Psoas muscle (tissue), 8 donors: ENCODE measurements around the gene RSKR. TPM values are rescaled to one million over a fixed set of nuclear protein-coding genes. Genes with fewer than 3 reads are reported as not detected.

Experiments used
- ATAC-seq, 4 donors: fragments of 200-7000 bp; cut with Tn5 transposase; one replicate each; pipeline ENCODE4 v1.9.1; 2020; ENCODE audit warnings: moderate library complexity in 3 of 4, mild to moderate bottlenecking in 2 of 4
- DNase-seq, 2 donors: peaks; one replicate each; pipeline ENCODE4 v3.0.0-alpha.2; 2020
- H3K27ac ChIP-seq: fragments of 200-600 bp; one replicate; pipeline ENCODE4 v1.8.0; 2022
- H3K27me3 ChIP-seq, 3 donors: fragments of 200-600 bp in 1 of 3; one replicate each; pipeline versions ENCODE4 v1.6.1 to v1.8.0; 2013 to 2022; ENCODE audit warnings: low read length in 2 of 3, mild to moderate bottlenecking in 2 of 3, moderate library complexity in 1 of 3; ENCODE audit not compliant: insufficient read depth in 3 of 3
- H3K36me3 ChIP-seq, 2 donors: fragments of 200-600 bp in 1 of 2; one replicate each; pipeline versions ENCODE4 v1.6.1 to v1.8.0; 2013 to 2022; ENCODE audit warnings: low read depth in 1 of 2, mild to moderate bottlenecking in 1 of 2, moderate library complexity in 1 of 2; ENCODE audit not compliant: insufficient read depth in 1 of 2
- H3K4me1 ChIP-seq: fragments of 200-600 bp; one replicate; pipeline ENCODE4 v1.8.0; 2022
- H3K4me3 ChIP-seq: fragments of 200-600 bp; one replicate; pipeline ENCODE4 v1.8.0; 2022; ENCODE audit warnings: mild to moderate bottlenecking
- H3K9me3 ChIP-seq: fragments of 200-600 bp; one replicate; pipeline ENCODE4 v1.8.0; 2022
- CTCF ChIP-seq: fragments of 200-600 bp; IDR thresholded peaks from one replicate; pipeline ENCODE4 v1.8.0; 2022; ENCODE audit warnings: antibody characterized with exemption
- WGBS, 3 donors: extraction: QIAGEN DNeasy Blood & Tissue Kit; methylation state at CpG; one replicate each; pipeline versions ENCODE4 v1.1.6 to v1.1.7; 2013; 5-methylcytosine and 5-hydroxymethylcytosine counted together
- intact Hi-C, 2 donors: fragments of 100-400 bp; cut with DNase I; formaldehyde crosslinking; loops; one replicate each; pipeline versions ENCODE4 v1.11.0 to v1.14.2; 2022
- polyA plus RNA-seq, 3 donors: library from polyadenylated mRNA; stranded (reverse); fragments of 200-250 nt; gene quantifications; one replicate each; pipeline ENCODE4 v1.2.3, GENCODE V29; 2013
- total RNA-seq, 4 donors: library from RNA; stranded (reverse); fragmentation: NEBNext Ultra II Directional in 2 of 4; extraction: Animal tissue kit (Norgen Biotek cat#: 25700) in 2 of 4; gene quantifications; one replicate each; pipeline versions ENCODE4 v1.2.1 to v1.2.4, GENCODE V29; 2021 to 2023
- donor health status: healthy with polysubstance abuse.
- donor health status: DM: no; HTN: no; CAD: no; lungs with moderate emphysema.
- donor health status: Bipolar disorder and iron deficiency.
- donor health status: healthy.
- donor health status: DM: yes; HTN: yes; CAD: no.
- donor health status: DM: no; HTN: no; CAD: no.
- donor health status: DM: no; HTN: no; CAD: no.
- donor health status: DM: yes; HTN: yes; CAD: no.

Gene RSKR
- total and polyA plus RNA-seq, 7 donors, result 2.0 to 7.6 (median 4.3) TPM

GRCh38 chr17:28622186-28622585 lies 8.2 kb upstream of the RSKR start:
- H3K4me3 ChIP-seq, result no peak overlapping the region
- 56 to 77% (median 58%) methylated on average over 3 of the region's 3 CpGs for WGBS, 3 donors
- DNase-seq (no peak), ATAC-seq (no peak)
- no peak overlapping the region for H3K27ac ChIP-seq
- TF ChIP-seq CTCF, result no peak
- no peaks in the 10 kb centered on the region for H3K4me1 ChIP-seq
- peaks cover 30 to 96% of the 10 kb centered on the region in 2 donors for H3K36me3 ChIP-seq
- H3K9me3 ChIP-seq, result no peaks in the 10 kb centered on the region
- no peaks in the 10 kb centered on the region for H3K27me3 ChIP-seq
- intact Hi-C loops, result no loop called here

GRCh38 chr17:28620010-28620409 lies 6.0 kb upstream of the RSKR start:
- no peak for TF ChIP-seq CTCF
- WGBS, 3 donors, result 79 to 85% (median 84%) methylated on average over 2 of the region's 2 CpGs
- Histone ChIP-seq H3K27me3 (no peaks in the 10 kb centered on the region), H3K4me1 (no peaks in the 10 kb centered on the region), H3K36me3 (peaks cover 41 to 97% of the 10 kb centered on the region in 2 donors), H3K4me3 (no peak overlapping the region), H3K27ac (no peak overlapping the region), H3K9me3 (no peaks in the 10 kb centered on the region)
- no peak for DNase-seq
- ATAC-seq, result no peak
- intact Hi-C loops, result no loop called here

- intact Hi-C loops, result no loop called here
- H3K4me1 ChIP-seq, result no peaks in the 10 kb centered on the region
- no peak for ATAC-seq
These were observed 4.5 kb upstream of the RSKR start for GRCh38 chr17:28618464-28618863.

DNA sequence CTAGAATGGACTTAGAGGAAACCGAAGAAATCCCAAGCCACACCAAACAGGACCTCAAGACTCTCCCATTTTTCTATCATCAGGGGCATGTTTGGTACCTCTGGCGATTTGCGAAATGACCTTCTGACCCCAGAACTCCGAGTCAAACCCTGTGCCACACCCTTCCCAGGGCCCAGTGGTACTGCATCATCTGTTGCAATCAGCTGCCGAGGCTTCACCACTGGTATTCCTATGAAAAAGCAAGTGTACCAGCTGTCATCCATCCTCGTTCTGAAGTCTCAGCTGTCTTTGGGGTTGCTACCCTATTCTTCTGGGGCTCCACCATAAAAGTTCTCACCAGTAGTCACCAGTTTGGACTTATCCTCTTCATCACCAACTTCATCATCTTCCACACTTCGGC lies 2.3 kb upstream of the RSKR start:
- Histone ChIP-seq H3K27ac (no peak overlapping the region), H3K36me3 (peaks cover 24 to 99% of the 10 kb centered on the region in 2 donors), H3K4me3 (no peak overlapping the region), H3K4me1 (no peaks in the 10 kb centered on the region), H3K27me3 (no peaks in the 10 kb centered on the region), H3K9me3 (no peaks in the 10 kb centered on the region)
- 78 to 83% (median 81%) methylated on average over 7 of the region's 7 CpGs for WGBS, 3 donors
- TF ChIP-seq CTCF, result no peak
- intact Hi-C loops, result no loop called here
- ATAC-seq (no peak), DNase-seq (no peak)

More at GRCh38 chr17:28618464-28618863, 4.5 kb upstream of the RSKR start:
- TF ChIP-seq CTCF, result no peak
- no peak for DNase-seq
- no peaks in the 10 kb centered on the region for H3K9me3 ChIP-seq
- no peak overlapping the region for H3K27ac ChIP-seq
- H3K4me3 ChIP-seq, result no peak overlapping the region
- 95 to 96% (median 95%) methylated on average over 3 of the region's 3 CpGs for WGBS, 3 donors
- H3K36me3 ChIP-seq, result peaks cover 35 to 100% of the 10 kb centered on the region in 2 donors
- no peaks in the 10 kb centered on the region for H3K27me3 ChIP-seq

GRCh38 chr17:28615260-28615940 lies 1.4 kb upstream of the RSKR start:
- no peak for ATAC-seq
- H3K9me3 ChIP-seq, result no peaks in the 10 kb centered on the region
- peaks cover 25 to 99% of the 10 kb centered on the region in 2 donors for H3K36me3 ChIP-seq
- intact Hi-C loops, result no loop called here
- no peak for TF ChIP-seq CTCF
- H3K4me3 ChIP-seq, result no peak overlapping the region
- DNase-seq, result no peak
- H3K27ac ChIP-seq, result no peak overlapping the region
- H3K27me3 ChIP-seq, result no peaks in the 10 kb centered on the region
- WGBS, 3 donors, result 82 to 84% (median 82%) methylated on average over 4 of the region's 4 CpGs
- no peaks in the 10 kb centered on the region for H3K4me1 ChIP-seq
